OCI-LY3 (cell line): Measurements from ENCODE around the gene NTRK1.

ENCODE experiments used
- CTCF ChIP-seq: fragments of 200-600, 300-600 bp; sonication (generic); IDR thresholded peaks from 2 replicates; pipeline ENCODE4 v1.5.1; 2014; ENCODE audit warnings: antibody characterized with exemption, low read length, low read depth
- EZH2phosphoT487 ChIP-seq: fragments of 200-600 bp; shearing (Covaris generic); IDR thresholded peaks from 2 replicates; pipeline ENCODE4 v1.6.1; 2018; ENCODE audit warnings: antibody characterized with exemption, mixed run types, low read depth

GRCh38 chr1:156849151-156849496 lies 11.5 kb upstream of the NTRK1 start:
- TF ChIP-seq CTCF = no peak
- no peak for TF ChIP-seq EZH2phosphoT487
